Glutamatergic neuron (in vitro differentiated cells): ENCODE measurements around the gene MEP1A. TPM values are rescaled to one million over a fixed set of nuclear protein-coding genes. Genes with fewer than 3 reads are reported as not detected.
"Not testable (repeated sequence)": the region's sequence is repeated elsewhere in the genome, so short reads cannot be mapped to it uniquely, and the experiment has no call there.

Source experiments
- DNase-seq: peaks from one replicate; pipeline ENCODE4 v3.0.0; 2022
- H3K27ac Mint-ChIP-seq: one replicate; pipeline ENCODE4 v1.8.0; 2020; ENCODE audit warnings: mild to moderate bottlenecking, mixed read lengths, inconsistent platforms; ENCODE audit not compliant: unreplicated experiment
- H3K27me3 Mint-ChIP-seq: one replicate; pipeline ENCODE4 v1.8.0; 2020; ENCODE audit warnings: mild to moderate bottlenecking, moderate library complexity, mixed read lengths, inconsistent platforms; ENCODE audit not compliant: unreplicated experiment
- H3K36me3 Mint-ChIP-seq: one replicate; pipeline ENCODE4 v1.8.0; 2020; ENCODE audit warnings: mild to moderate bottlenecking, mixed read lengths, inconsistent platforms; ENCODE audit not compliant: unreplicated experiment
- H3K4me1 Mint-ChIP-seq: one replicate; pipeline ENCODE4 v1.8.0; 2020; ENCODE audit warnings: mild to moderate bottlenecking, low read depth, mixed read lengths, inconsistent platforms; ENCODE audit not compliant: unreplicated experiment
- H3K4me3 Mint-ChIP-seq: one replicate; pipeline ENCODE4 v1.8.0; 2020; ENCODE audit warnings: mild to moderate bottlenecking, mixed read lengths, inconsistent platforms; ENCODE audit not compliant: unreplicated experiment
- H3K9me3 Mint-ChIP-seq: one replicate; pipeline ENCODE4 v1.8.0; 2020; ENCODE audit warnings: mild to moderate bottlenecking, moderate library complexity, mixed read lengths, inconsistent platforms; ENCODE audit not compliant: unreplicated experiment
- total RNA-seq: library from RNA; stranded (reverse); fragmentation: NEBNext Ultra II Directional; extraction: Animal tissue kit (Norgen Biotek cat#: 25700); gene quantifications from one replicate; pipeline ENCODE4 v1.2.1, GENCODE V29; 2021; ENCODE audit not compliant: unreplicated experiment
- TF ChIP-seq, protein P1 (sequence below): fragments of 200-600 bp; sonication (generic); IDR thresholded peaks from one replicate; pipeline ENCODE4 v1.5.0; 2021; ENCODE audit not compliant: partially characterized antibody, unreplicated experiment

The MEP1A gene
- total RNA-seq, 1 donor from 2014 or later: not detected

DNA sequence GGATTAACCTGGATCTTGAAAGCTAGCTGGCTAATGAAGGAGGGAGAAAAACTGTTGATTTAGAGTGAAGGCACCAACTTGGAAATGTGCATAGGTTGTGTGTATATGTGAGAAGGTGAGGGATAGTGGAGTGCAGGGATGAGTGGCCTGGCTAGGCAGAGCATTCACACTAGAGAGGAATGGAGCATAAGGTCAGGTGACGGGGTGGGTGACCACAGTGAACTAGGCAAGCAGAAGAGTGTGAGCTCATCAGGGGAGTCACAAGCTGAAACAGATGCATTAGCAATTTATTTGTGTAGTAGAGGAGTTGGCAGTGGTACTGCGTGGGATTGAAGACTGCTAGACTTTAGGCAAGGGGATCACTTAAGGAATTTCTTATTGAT is 36.0 kb upstream of the MEP1A start:
- H3K27me3 Mint-ChIP-seq: no peaks in the 10 kb centered on the region
- no peaks in the 10 kb centered on the region for H3K36me3 Mint-ChIP-seq
- no peak overlapping the region for H3K4me3 Mint-ChIP-seq
- H3K9me3 Mint-ChIP-seq: no peaks in the 10 kb centered on the region
- no peak for DNase-seq
- H3K4me1 Mint-ChIP-seq: no peaks in the 10 kb centered on the region
- H3K27ac Mint-ChIP-seq: no peak overlapping the region
- TF ChIP-seq, protein P1, sequence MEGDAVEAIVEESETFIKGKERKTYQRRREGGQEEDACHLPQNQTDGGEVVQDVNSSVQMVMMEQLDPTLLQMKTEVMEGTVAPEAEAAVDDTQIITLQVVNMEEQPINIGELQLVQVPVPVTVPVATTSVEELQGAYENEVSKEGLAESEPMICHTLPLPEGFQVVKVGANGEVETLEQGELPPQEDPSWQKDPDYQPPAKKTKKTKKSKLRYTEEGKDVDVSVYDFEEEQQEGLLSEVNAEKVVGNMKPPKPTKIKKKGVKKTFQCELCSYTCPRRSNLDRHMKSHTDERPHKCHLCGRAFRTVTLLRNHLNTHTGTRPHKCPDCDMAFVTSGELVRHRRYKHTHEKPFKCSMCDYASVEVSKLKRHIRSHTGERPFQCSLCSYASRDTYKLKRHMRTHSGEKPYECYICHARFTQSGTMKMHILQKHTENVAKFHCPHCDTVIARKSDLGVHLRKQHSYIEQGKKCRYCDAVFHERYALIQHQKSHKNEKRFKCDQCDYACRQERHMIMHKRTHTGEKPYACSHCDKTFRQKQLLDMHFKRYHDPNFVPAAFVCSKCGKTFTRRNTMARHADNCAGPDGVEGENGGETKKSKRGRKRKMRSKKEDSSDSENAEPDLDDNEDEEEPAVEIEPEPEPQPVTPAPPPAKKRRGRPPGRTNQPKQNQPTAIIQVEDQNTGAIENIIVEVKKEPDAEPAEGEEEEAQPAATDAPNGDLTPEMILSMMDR: no peak

DNA sequence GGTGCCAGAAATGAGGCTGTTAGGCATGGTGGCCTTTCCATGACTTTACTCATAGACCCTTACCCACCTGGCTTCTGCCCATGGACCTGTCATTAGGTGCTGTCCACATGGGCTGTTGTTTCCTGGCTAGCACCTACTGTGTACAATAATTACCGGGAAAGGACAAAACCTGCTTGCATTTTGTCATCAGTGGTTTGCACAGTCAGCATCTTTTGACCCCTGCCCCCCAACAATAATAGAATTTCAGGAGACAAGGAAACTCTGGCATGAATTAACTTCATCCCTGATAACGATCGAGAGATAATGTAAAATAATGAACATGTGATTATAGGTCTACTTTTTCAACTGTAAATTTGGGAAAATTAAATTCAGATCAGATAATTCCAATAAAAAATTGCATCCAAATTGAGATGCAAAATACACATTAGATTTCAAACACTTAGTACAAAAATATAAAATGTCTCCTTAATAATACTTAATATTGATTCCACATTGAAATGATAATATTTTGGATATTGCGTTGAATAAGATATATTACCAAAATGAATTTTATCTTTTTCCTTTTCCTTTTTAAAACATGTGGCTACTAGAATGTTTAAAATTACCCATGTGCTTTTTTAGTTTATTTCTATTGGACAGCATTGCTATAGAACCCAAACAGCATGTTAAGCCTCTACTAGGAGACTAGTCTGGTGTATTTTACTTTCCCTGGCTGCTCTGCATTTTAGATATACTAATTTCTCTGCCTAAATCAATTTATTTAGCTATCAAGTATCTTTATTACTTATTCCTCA is 34.0 kb upstream of the MEP1A start:
- DNase-seq: no peak
- Mint-ChIP-seq H3K4me1 (no peaks in the 10 kb centered on the region), H3K4me3 (no peak overlapping the region), H3K27me3 (no peaks in the 10 kb centered on the region), H3K36me3 (no peaks in the 10 kb centered on the region), H3K9me3 (no peaks in the 10 kb centered on the region), H3K27ac (no peak overlapping the region)
- TF ChIP-seq, protein P1: no peak

DNA sequence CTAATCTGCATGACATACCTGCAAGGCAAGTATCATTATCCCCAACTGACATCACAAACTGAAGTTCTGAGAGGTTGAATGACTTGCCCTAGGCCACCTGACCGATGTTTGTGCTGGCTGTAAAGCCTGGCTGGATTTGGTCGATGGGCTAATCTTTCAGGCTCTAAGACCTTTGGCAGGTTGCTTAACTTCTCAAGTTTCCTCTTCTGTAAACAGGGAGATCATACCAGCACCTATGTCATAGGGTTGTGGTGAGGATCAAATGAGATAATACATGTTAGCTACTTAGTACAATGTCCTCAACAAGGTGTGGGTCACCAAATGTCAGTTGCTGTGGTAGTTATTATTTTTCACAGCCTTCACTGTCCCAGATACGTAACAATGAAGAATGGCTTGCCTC is 32.3 kb upstream of the MEP1A start:
- Mint-ChIP-seq H3K27me3 (no peaks in the 10 kb centered on the region), H3K36me3 (no peaks in the 10 kb centered on the region), H3K4me3 (no peak overlapping the region), H3K4me1 (no peaks in the 10 kb centered on the region), H3K9me3 (no peaks in the 10 kb centered on the region), H3K27ac (no peak overlapping the region)
- TF ChIP-seq, protein P1: no peak
- no peak for DNase-seq

DNA sequence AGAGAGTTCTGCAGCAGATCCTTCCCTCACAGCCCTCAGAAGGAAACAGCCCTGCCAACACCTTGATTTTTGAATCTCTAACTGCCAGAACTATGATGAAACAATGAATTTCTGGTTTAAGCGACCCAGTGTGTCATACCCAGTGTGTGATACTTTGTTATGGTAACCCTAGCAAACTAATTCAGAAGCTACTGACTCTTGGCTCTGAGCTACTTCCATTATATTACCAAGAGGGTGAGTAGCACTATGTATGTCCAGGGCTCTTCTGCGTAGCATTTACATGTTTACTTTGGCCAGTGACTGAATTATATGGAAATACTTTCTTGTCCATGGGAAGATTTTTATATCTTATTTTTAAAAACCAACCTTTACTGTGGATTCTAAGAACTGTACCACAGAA is 29.7 kb upstream of the MEP1A start:
- H3K4me1 Mint-ChIP-seq: no peaks in the 10 kb centered on the region
- H3K4me3 Mint-ChIP-seq: no peak overlapping the region
- H3K27ac Mint-ChIP-seq: no peak overlapping the region
- no peaks in the 10 kb centered on the region for H3K27me3 Mint-ChIP-seq
- no peak for DNase-seq
- H3K36me3 Mint-ChIP-seq: no peaks in the 10 kb centered on the region
- H3K9me3 Mint-ChIP-seq: no peaks in the 10 kb centered on the region
- TF ChIP-seq, protein P1: no peak

DNA sequence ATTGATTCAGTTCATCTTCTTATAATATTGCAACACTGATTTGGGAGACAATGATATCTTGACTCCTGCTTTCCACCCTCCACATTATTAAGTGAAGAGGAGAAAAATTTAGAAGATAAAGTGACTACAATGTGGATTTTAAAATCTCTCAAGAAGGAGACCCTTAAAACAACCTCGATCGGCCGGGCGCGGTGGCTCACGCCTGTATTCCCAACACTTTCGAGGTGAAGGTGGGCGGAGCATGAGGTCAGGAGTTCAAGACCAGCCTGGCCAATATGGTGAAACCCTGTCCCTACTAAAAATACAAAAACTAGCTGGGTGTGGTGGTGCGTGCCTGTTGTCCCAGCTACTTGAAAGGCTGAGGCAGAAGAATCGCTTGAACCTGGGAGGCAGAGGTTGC is 28.9 kb upstream of the MEP1A start:
- not testable (repeated sequence) for H3K27ac Mint-ChIP-seq, DNase-seq, H3K36me3 Mint-ChIP-seq, H3K27me3 Mint-ChIP-seq, H3K4me3 Mint-ChIP-seq, H3K4me1 Mint-ChIP-seq, H3K9me3 Mint-ChIP-seq
